HepG2 (cell line): ENCODE results near the gene VKORC1L1. TPM values are rescaled to one million over a fixed set of nuclear protein-coding genes. Genes with fewer than 3 reads are reported as not detected.

Source experiments
- AHDC1 ChIP-seq: sonication (generic); formaldehyde crosslinking; IDR thresholded peaks from 2 replicates; pipeline ENCODE4 v1.5.1; 2020; ENCODE audit warnings: mild to moderate bottlenecking, missing genetic modification reagents, borderline replicate concordance
- CBX5 ChIP-seq: sonication (generic); formaldehyde crosslinking; IDR thresholded peaks from 2 replicates; pipeline ENCODE4 v1.4.0; 2020; ENCODE audit warnings: missing genetic modification reagents, borderline replicate concordance
- DRAP1 ChIP-seq: IDR thresholded peaks from 2 replicates; pipeline ENCODE4 v1.6.1; 2016; ENCODE audit warnings: missing genetic modification reagents, missing compliant biosample characterization
- ETV6 ChIP-seq: sonication (generic); formaldehyde crosslinking; conservative IDR thresholded peaks from 2 replicates; pipeline ENCODE4 v1.4.0; 2020; ENCODE audit warnings: missing genetic modification reagents
- HNF4G ChIP-seq, 2 experiments: sonication (generic) in 1 of 2; formaldehyde crosslinking in 1 of 2; IDR thresholded peaks; 2 replicates each; pipeline versions ENCODE4 v1.4.0 to v1.6.1; 2011 to 2020; ENCODE audit warnings: borderline replicate concordance in 2 of 2, low read depth in 2 of 2, mild to moderate bottlenecking in 2 of 2, low read length in 1 of 2, missing genetic modification reagents in 1 of 2, moderate library complexity in 1 of 2
- JDP2 ChIP-seq: sonication (generic); formaldehyde crosslinking; IDR thresholded peaks from 2 replicates; pipeline ENCODE4 v1.8.1; 2022; ENCODE audit warnings: missing genetic modification reagents, borderline replicate concordance
- MAFG ChIP-seq: sonication (generic); formaldehyde crosslinking; IDR thresholded peaks from 2 replicates; pipeline ENCODE4 v1.5.1; 2020; ENCODE audit warnings: mild to moderate bottlenecking, missing genetic modification reagents
- MIXL1 ChIP-seq: IDR thresholded peaks from 2 replicates; pipeline ENCODE4 v1.6.1; 2016
- MTF2 ChIP-seq: sonication (generic); formaldehyde crosslinking; IDR thresholded peaks from 2 replicates; pipeline ENCODE4 v1.5.0; 2020; ENCODE audit warnings: missing genetic modification reagents, borderline replicate concordance
- NFRKB ChIP-seq: fragments of 450-650 bp; IDR thresholded peaks from 2 replicates; pipeline ENCODE4 v1.6.1; 2017
- NONO ChIP-seq, 2 experiments: fragments of 450-650 bp in 1 of 2; sonication (generic) in 1 of 2; formaldehyde crosslinking in 1 of 2; IDR thresholded peaks in 1 of 2; conservative IDR thresholded peaks in 1 of 2; 2 replicates each; pipeline versions ENCODE4 v1.6.1 to v1.8.0; 2017 to 2022; ENCODE audit warnings: mild to moderate bottlenecking in 1 of 2, missing genetic modification reagents in 1 of 2, moderate library complexity in 1 of 2
- SP5 ChIP-seq: IDR thresholded peaks from 2 replicates; pipeline ENCODE4 v1.6.1; 2016; ENCODE audit warnings: low read depth, borderline replicate concordance
- YEATS4 ChIP-seq: sonication (generic); formaldehyde crosslinking; IDR thresholded peaks from 2 replicates; pipeline ENCODE4 v1.4.0; 2020; ENCODE audit warnings: missing genetic modification reagents, borderline replicate concordance
- ZBED4 ChIP-seq: sonication (generic); formaldehyde crosslinking; IDR thresholded peaks from 2 replicates; pipeline ENCODE4 v1.4.0; 2020; ENCODE audit warnings: missing genetic modification reagents, borderline replicate concordance
- ZMYM4 ChIP-seq: sonication (generic); formaldehyde crosslinking; IDR thresholded peaks from 2 replicates; pipeline ENCODE4 v1.8.1; 2023; ENCODE audit warnings: mild to moderate bottlenecking, missing genetic modification reagents
- ZNF335 ChIP-seq: sonication (generic); formaldehyde crosslinking; IDR thresholded peaks from 2 replicates; pipeline ENCODE4 v1.4.0; 2020; ENCODE audit warnings: missing genetic modification reagents
- ZNF34 ChIP-seq: sonication (generic); formaldehyde crosslinking; IDR thresholded peaks from 2 replicates; pipeline ENCODE4 v1.4.0; 2020; ENCODE audit warnings: mild to moderate bottlenecking, missing genetic modification reagents, borderline replicate concordance
- ZNF556 ChIP-seq: sonication (generic); formaldehyde crosslinking; IDR thresholded peaks from 2 replicates; pipeline ENCODE4 v1.4.0; 2020; ENCODE audit warnings: mild to moderate bottlenecking, missing genetic modification reagents, borderline replicate concordance
- ZNF850 ChIP-seq: sonication (generic); formaldehyde crosslinking; conservative IDR thresholded peaks from 2 replicates; pipeline ENCODE4 v1.9.0; 2021; ENCODE audit warnings: mild to moderate bottlenecking, missing genetic modification reagents
- polyA plus RNA-seq, 8 experiments: library from polyadenylated mRNA; depleted of rRNA in 3 of 8; stranded (reverse) in 7 of 8; unstranded in 1 of 8; fragments of >200 nt; fragmentation: Illumina TruSeq in 4 of 8; extraction: Trizol in 4 of 8; gene quantifications; 2 replicates each; pipeline versions ENCODE4 v1.2.1 to v1.2.3, GENCODE V29; 2011 to 2016; ENCODE audit warnings: low read depth in 4 of 8, missing spikeins in 1 of 8, mixed read lengths in 1 of 8; ENCODE audit not compliant: insufficient read depth in 1 of 8
- total RNA-seq, 5 experiments: library from RNA; depleted of rRNA; stranded (reverse); fragments of >200 nt; fragmentation: Illumina TruSeq; extraction: Trizol; gene quantifications; 2 replicates each; pipeline ENCODE4 v1.2.3, GENCODE V29; 2016; ENCODE audit warnings: low read depth in 1 of 5

VKORC1L1 gene
- total and polyA plus RNA-seq, 2 of the 13 experiments (the other 11 are each of a cell fraction or from before 2014, with no cell fraction given), result 13.9 to 16.5 TPM

- peak; percentile 92 for TF ChIP-seq YEATS4
- TF ChIP-seq NONO (IDR thresholded peaks at IDR 0.05), result no peak
- TF ChIP-seq NONO (CRISPR knock-in tag; conservative IDR thresholded peaks at IDR 0.05), result peak; percentile 97
- peak; percentile 82 for TF ChIP-seq AHDC1
- peak; percentile 92 for TF ChIP-seq ZNF335 (CRISPR knock-in tag)
- peak; percentile 92; the same call in 1 of the 2 replicates for TF ChIP-seq ZNF556 (CRISPR knock-in tag)
- peak; percentile 82 for TF ChIP-seq MIXL1 (CRISPR knock-in tag)
- TF ChIP-seq ETV6, result peak; percentile 95; the same call in 1 of the 2 replicates
- TF ChIP-seq JDP2 (CRISPR knock-in tag), result no peak
- peak; percentile 86; the same call in 1 of the 2 replicates for TF ChIP-seq ZNF34 (CRISPR knock-in tag)
- peak; percentile 96 for TF ChIP-seq ZNF850 (CRISPR knock-in tag)
- no peak for TF ChIP-seq NFRKB
- peak; percentile 90 for TF ChIP-seq ZBED4 (CRISPR knock-in tag)
- TF ChIP-seq HNF4G (IDR thresholded peaks at IDR 0.05; ENCODE audit: borderline replicate concordance, low read depth, low read length), result no peak
- TF ChIP-seq HNF4G (CRISPR knock-in tag; IDR thresholded peaks at IDR 0.05; ENCODE audit: borderline replicate concordance, low read depth), result peak; percentile 67; the same call in 1 of the 2 replicates
- TF ChIP-seq MAFG (CRISPR knock-in tag), result no peak
- peak; percentile 90; the same call in 1 of the 2 replicates for TF ChIP-seq CBX5 (CRISPR knock-in tag)
- TF ChIP-seq MTF2 (CRISPR knock-in tag), result peak; percentile 86
- TF ChIP-seq DRAP1 (CRISPR knock-in tag), result peak; percentile 76
- peak; percentile 86 for TF ChIP-seq SP5 (CRISPR knock-in tag)
- TF ChIP-seq ZMYM4 (CRISPR knock-in tag), result peak; percentile 93
Measured at GRCh38 chr7:65981965-65982792, 109.3 kb downstream of the VKORC1L1 start, which contains the start of gene GUSB (continued).
